Neutrophil (primary cell): ENCODE data around the gene FILIP1.

Experiments
- H3K27ac ChIP-seq: fragments of 200-600 bp; sonication (generic); 2 replicates; pipeline ENCODE4 v1.5.1; 2016; ENCODE audit warnings: mild to moderate bottlenecking, moderate library complexity
- H3K27me3 ChIP-seq: fragments of 200-600 bp; sonication (generic); 2 replicates; pipeline ENCODE4 v1.6.0; 2016; ENCODE audit warnings: mild to moderate bottlenecking
- H3K36me3 ChIP-seq: fragments of 200-600 bp; sonication (generic); 2 replicates; pipeline ENCODE4 v1.5.1; 2017
- H3K4me1 ChIP-seq, 2 experiments: fragments of 200-600 bp in 1 of 2; sonication (generic) in 1 of 2; 1 replicate in 1 of 2; 2 replicates in 1 of 2; pipeline versions ENCODE4 v1.5.1 to v1.6.1; 2013 to 2016; ENCODE audit warnings: low read depth in 1 of 2, low read length in 1 of 2, mild to moderate bottlenecking in 1 of 2, moderate library complexity in 1 of 2; ENCODE audit not compliant: control insufficient read depth in 1 of 2, insufficient read depth in 1 of 2
- H3K4me3 ChIP-seq, 2 experiments: fragments of 200-600 bp in 1 of 2; sonication (generic) in 1 of 2; 1 replicate in 1 of 2; 2 replicates in 1 of 2; pipeline ENCODE4 v1.5.1; 2013 to 2016; ENCODE audit warnings: low read depth in 1 of 2, low read length in 1 of 2, mild to moderate bottlenecking in 1 of 2, moderate library complexity in 1 of 2
- H3K9me3 ChIP-seq: fragments of 200-600 bp; sonication (generic); 2 replicates; pipeline ENCODE4 v1.5.1; 2016
- TF ChIP-seq, protein P1 (sequence below): fragments of 200-600 bp; sonication (generic); IDR thresholded peaks from 2 replicates; pipeline ENCODE4 v1.5.1; 2016; ENCODE audit warnings: antibody characterized with exemption

The FILIP1 gene

DNA sequence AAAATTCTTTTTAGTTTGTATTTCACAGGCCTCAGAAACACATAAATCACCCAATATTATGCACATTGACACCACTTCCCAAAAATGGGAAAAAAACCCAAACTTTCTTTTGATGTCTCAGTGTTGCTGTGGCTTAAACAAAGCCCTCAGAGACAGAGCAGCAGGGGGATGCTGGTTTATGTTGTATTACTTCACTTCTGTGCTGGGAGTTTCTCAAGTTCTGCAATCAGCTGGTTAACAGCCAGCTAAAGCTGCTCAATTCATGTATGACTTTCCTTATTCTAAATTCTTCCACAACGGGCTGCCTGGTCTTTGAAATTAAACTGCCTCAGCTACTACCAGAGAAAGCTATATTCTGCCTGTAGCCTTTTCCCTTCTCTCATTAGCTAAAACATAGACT is 5.6 kb downstream of the FILIP1 start:
- TF ChIP-seq, protein P1, sequence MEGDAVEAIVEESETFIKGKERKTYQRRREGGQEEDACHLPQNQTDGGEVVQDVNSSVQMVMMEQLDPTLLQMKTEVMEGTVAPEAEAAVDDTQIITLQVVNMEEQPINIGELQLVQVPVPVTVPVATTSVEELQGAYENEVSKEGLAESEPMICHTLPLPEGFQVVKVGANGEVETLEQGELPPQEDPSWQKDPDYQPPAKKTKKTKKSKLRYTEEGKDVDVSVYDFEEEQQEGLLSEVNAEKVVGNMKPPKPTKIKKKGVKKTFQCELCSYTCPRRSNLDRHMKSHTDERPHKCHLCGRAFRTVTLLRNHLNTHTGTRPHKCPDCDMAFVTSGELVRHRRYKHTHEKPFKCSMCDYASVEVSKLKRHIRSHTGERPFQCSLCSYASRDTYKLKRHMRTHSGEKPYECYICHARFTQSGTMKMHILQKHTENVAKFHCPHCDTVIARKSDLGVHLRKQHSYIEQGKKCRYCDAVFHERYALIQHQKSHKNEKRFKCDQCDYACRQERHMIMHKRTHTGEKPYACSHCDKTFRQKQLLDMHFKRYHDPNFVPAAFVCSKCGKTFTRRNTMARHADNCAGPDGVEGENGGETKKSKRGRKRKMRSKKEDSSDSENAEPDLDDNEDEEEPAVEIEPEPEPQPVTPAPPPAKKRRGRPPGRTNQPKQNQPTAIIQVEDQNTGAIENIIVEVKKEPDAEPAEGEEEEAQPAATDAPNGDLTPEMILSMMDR, result no peak
- Histone ChIP-seq H3K4me3 (no peak overlapping the region), H3K27ac (no peak overlapping the region), H3K9me3 (no peaks in the 10 kb centered on the region), H3K36me3 (no peaks in the 10 kb centered on the region), H3K4me1 (no peaks in the 10 kb centered on the region), H3K27me3 (peaks cover 24% of the 10 kb centered on the region)

DNA sequence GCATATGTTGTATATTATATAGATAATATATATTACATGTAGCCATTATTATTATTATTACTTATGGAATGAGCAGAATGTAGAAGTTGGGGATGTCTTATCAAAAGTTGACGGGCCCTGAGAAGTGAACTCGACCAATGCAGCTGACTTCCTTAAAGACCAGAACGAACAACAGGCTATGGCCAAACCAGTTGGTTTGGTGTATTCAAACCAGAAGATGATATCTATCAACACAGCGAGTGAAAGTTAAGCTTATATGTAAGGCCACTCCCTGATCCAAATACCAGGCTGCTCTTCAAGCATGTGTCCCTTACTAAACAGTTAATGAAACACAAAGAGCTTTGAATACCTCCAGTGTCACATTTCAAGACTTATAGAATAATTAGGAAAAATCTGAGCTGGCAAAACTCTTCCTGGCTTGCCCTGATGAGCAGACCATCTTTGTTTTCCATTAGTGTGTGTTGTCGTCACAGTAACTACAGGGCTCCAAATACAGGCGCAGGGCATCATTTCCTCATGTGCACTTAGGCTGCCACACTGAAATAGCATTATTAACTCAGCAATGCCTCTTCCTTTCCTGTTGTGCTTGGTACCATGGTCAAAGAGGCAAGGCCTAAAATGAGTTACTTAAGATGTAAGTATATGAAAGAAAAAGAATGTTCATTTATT is 6.6 kb downstream of the FILIP1 start:
- TF ChIP-seq, protein P1, result no peak
- Histone ChIP-seq H3K27me3 (peaks cover 13% of the 10 kb centered on the region), H3K4me3 (no peak overlapping the region), H3K9me3 (no peaks in the 10 kb centered on the region), H3K27ac (no peak overlapping the region), H3K4me1 (no peaks in the 10 kb centered on the region), H3K36me3 (no peaks in the 10 kb centered on the region)

DNA sequence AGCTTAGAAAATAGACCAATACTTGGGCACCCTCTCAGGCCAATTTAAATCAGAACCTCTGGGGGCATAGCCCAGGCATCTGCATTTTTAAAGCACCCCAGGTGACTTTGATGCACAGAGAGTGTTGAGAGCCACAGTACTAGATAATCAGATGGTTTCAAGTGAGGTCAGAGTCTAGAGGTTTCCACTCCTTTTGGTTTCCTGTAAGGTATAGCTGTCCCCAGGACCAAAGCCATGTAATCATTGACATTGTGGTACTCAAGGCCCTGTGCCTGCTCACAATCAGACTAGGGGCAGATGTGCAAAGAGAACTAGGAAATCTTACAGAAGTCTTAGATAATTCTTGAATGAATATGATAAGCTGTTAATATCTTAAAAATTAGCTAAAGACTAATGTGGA is 9.1 kb downstream of the FILIP1 start:
- H3K9me3 ChIP-seq, result no peaks in the 10 kb centered on the region
- no peak overlapping the region for H3K4me3 ChIP-seq
- no peak overlapping the region for H3K27ac ChIP-seq
- H3K4me1 ChIP-seq, result no peaks in the 10 kb centered on the region
- peaks cover 4% of the 10 kb centered on the region for H3K27me3 ChIP-seq
- TF ChIP-seq, protein P1, result no peak
- no peaks in the 10 kb centered on the region for H3K36me3 ChIP-seq

DNA sequence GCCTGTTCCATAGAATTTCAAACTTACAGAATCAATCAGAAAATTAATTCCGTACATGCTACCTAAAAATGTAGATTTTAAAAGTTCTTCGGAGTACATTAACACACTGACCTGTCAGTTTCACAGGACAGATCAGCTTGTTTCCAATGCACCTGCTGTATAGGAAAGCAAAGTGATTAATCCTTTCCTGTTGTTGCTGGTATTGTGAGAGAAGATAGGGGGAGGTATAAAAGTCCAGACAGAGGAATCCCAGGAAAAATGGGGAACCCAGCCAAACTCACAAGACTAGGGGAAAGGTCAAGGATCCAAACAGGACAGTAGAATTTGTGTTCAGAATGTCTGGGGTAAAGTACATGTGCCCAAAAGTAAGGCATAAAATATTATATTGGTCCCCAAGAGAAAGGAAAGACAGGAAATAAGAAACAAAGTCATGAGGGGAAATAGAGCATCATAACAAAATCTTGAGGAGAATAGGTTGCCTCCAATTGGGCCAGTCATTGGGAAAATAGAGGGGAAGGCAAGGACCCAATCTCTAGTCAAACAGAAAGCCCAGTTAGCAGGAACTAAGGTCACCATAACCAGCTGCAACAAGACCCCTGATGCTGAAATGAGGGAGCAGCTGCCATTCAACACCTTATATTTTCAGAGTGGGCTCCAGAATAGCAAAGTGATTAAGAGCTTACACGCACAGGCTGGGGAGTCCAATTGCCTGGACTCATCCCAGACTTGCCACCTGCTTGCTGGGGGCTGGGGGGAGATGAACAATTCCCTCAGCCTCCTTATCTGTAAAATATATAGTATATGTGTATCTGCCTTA is 10.3 kb downstream of the FILIP1 start:
- Histone ChIP-seq H3K36me3 (no peaks in the 10 kb centered on the region), H3K27me3 (peaks cover 4% of the 10 kb centered on the region), H3K9me3 (no peaks in the 10 kb centered on the region), H3K4me3 (no peak overlapping the region), H3K27ac (no peak overlapping the region), H3K4me1 (no peaks in the 10 kb centered on the region)
- TF ChIP-seq, protein P1, result no peak

DNA sequence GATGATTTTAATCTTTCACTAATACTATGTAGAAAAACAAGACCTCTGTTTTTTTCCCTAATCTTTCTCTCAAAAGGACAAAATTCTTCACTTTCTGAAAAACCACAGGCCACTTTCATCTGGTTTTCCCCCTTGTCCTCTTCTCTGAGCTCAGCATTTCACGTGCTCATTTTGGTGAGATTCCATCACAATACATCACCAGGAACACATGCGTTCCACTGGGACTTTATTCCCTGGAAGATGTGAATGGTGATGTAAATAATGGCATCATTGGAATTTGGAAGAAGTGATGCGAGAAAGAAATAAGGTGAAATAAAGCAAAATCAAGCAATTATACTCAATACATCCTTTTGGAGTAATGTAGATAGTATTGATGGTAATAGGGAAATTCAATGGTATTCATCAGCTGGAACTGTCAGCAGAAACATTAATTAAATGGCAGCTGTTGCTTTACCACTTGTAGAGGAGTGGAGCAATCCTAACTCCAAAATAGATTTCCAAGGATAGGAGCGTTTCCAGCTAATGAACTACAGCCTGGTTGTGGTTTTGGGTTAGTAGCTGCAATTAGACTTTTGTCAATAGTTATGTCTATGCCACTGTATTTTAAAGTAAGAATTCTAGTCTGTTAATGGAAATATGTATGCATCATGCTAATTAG is 11.5 kb downstream of the FILIP1 start:
- TF ChIP-seq, protein P1, result no peak
- no peak overlapping the region for H3K4me3 ChIP-seq
- no peaks in the 10 kb centered on the region for H3K4me1 ChIP-seq
- no peaks in the 10 kb centered on the region for H3K36me3 ChIP-seq
- no peaks in the 10 kb centered on the region for H3K27me3 ChIP-seq
- no peaks in the 10 kb centered on the region for H3K9me3 ChIP-seq
- H3K27ac ChIP-seq, result no peak overlapping the region
